GM19240 (cell line): ENCODE data around the gene ATP8A2.

Experiments
- DNase-seq: peaks from one replicate; pipeline ENCODE4 v3.0.0; 2011; ENCODE audit warnings: low spot score; ENCODE audit not compliant: insufficient read length

The ATP8A2 gene

DNA sequence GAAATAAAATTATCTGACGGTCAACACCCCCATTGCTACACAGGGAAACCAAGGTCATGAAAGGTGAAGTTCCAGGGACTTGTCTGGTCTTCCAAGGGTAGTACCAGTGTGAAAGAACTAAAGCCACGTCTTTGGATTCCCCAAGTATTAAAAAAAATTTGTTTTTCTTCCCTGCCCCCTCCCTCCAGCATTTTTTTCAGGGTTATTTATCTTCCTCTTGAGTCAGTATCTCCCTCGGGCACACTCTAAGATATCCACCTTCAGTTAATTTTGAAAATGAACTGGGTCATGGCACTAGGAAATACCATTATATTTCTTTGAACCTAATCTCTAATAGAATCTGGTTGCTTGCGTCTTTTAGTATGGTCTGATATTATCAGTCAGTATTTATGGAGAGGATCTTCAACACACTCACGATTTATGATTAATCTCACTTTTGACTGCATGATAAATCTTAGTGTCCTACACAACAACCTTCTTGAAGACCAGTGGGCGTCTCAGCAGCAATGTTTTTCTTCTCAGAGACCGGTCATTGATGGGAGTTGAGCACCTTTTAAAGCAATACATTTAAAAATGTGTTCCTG is 9.1 kb downstream of the ATP8A2 start:
- no peak for DNase-seq

DNA sequence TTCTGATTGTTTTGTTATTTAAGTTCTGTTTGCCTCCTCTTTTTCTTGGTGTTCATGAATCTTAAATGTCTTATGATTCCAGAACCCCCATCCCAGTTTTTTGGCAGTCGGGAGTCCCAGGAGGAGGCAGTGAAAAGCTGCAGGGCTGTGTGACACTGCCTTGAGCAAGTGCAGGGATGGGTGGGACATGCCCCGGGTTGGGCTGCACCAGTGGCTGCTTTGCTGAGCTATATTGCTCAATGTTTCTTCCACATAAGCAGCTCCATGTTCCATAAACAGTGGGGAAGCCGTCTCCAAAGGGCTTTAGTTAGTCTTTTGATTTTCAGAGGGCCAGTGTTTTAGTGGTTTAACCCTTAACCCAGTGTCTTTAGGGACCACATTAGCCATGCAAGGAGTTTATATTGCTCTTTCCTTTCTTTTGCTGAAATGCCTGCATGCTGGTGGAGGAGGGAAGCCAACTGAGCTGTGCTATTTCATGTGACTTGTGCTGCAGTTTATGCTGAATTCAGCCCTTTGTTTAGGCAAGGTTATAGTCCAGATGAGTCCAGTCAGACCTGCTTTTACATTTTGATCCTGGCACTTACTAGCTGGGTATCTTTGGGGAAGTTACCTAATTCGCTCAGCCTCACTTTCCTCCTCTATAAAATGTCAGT is 13.1 kb downstream of the ATP8A2 start:
- no peak for DNase-seq

DNA sequence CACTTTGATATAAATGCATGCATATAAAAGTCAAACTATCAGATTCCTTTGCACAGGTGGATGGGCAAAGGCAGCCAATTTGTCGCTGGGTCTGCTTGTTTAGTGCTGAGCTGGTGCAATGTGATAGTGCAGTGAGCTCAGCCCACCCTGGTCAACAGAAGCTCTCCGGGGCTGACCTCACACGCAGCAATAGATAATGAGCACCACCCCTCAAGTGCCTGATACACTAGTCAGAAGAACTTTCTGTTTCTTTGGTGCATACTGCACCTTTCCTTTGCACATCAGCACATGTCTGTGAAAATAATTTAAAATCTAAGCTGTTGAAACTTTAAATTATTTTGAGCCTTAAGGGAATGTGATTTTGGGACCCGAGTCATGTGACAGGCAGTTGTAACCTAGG is 20.2 kb downstream of the ATP8A2 start:
- DNase-seq, result no peak

DNA sequence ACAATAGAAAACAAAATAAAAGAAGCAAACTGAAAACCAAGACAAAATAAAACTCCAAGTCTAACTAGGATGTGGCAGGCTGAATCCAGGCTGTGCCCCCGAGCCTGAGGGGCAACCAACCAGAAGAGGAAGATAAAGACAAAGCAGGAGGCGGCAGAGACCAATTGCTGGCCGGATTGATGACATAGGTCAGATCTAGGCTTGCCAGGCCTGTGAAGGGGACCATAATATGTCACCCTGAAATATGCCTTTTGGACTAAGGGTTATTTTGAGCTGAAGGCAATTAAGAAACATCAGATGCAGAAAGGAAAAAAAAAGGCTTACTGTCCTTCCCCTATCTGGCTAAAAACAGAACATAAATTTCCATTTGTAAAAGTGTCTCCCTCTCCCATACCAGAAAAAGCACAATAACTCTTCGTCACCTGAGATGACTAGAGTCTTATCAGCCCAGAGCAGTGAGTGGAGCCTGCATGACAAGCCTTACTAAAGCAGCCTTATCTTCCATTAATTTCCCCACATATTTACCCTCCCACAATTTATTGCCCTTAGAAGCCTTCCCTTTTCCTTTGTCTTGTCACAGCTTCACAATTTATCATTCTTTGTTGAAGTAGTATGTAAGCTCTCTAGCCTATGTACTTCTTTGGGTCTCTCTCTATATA is 22.8 kb downstream of the ATP8A2 start:
- DNase-seq, result no peak

DNA sequence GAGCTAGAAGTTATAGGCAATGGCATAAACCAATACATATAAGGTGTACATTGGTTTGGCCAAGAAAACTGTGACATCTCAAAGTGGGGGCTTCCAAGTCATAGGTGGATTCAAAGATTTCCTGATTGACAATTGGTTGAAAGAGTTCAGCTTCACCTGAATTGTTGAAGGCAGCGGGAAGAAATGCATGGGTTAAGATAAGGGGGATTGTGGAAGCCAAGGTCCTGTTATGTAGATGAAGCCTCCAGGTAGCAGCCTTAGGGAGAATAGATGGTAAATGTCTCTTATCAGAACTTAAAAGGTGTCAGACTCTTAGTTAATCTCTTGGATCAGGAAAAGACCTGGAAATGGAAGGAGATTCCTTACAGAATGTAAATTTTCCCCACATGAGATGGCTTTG is 26.0 kb downstream of the ATP8A2 start:
- DNase-seq, result no peak

DNA sequence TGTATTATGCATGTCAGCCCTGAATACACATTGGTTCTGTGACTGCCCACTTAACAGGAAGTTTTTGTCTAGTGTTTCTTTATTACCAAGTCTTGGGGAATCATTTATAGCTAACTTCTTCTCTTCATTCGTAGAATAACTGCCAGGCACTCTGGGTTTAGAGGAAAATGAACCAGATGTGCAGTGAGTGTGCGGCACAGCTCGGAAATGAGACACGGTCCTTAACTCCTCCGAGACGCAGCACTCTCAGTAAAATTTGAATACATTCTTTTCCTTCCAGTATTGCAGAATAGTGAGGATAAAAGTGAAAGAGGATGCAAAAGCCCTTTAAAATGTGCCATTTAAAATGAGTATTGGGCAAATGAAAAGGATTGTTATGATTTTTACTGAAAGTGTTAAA is 29.2 kb downstream of the ATP8A2 start:
- no peak for DNase-seq

DNA sequence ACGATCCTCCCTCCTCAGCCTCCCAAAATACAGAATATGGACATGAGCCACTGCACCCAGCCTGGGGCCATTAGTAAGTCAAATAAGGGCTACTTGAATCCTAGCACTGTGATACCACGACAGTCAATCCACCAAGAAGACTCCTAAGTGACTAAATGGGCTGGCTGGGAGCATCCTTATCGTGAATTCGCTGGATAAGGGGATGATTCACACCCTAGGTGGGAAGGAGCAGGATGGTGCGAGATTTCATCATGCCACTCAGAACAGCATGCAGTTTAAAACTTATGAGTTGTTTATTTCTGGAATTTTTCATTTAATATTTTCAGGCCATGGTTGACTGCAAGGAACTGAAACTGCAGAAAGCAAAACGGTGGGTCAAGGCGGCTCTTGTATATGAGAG is 30.2 kb downstream of the ATP8A2 start:
- DNase-seq, result no peak

DNA sequence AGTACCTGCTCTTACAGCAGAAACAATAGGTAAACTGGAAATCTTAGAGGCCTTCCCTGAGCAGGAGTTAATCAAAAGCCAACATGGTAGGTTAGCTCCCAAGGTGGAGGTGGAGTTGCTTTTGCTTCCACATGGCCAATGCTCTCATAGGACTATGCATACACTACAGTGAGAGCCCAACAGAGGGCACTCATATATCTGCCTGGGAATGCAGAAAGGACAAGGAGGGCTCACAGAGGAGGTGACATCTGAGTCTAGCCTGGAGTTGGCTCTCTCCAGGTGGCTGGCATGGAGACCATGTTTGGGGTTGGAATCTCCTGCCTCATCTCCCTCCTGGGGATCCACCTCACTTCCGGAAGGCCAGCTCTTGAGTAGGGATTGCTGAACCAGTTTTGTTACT is 34.6 kb downstream of the ATP8A2 start:
- DNase-seq, result no peak

DNA sequence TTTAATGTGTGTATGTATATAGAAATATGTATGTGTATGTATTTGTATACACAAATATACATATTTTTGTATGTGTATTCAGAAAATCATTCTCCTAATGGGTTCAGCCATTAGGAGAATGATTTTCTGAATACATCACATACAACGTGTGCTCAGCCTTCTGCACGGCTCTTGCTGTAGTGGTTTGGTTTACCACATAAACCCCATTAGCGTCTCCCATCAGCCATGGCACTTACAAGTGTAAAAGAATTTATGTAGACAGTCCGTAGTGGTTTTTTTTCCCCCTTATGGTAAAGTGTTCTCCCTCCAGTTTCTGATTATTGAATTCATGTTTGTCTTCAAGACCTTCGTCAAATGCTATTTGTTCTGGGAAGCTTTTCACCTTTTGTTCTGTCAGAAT is 38.2 kb downstream of the ATP8A2 start:
- DNase-seq, result no peak

DNA sequence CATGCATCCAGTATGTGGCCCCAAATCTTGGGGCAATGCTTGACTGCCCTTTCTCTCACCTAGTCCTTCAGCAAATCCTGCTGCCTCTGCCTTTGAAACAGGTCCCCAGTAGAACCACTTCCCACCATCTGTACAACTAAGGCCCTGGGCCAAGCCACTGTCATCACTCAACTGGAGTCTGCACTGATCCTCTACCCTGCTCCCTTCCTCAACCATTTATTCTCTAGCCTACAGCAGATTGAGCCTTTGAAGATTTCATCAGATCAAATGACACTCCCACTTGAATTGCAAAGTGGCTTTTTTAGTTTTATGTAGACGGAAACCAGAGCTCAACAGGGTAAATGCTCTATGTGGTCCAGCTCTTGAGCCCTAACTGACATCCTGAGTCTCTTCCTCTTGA is 43.5 kb downstream of the ATP8A2 start:
- DNase-seq, result no peak

DNA sequence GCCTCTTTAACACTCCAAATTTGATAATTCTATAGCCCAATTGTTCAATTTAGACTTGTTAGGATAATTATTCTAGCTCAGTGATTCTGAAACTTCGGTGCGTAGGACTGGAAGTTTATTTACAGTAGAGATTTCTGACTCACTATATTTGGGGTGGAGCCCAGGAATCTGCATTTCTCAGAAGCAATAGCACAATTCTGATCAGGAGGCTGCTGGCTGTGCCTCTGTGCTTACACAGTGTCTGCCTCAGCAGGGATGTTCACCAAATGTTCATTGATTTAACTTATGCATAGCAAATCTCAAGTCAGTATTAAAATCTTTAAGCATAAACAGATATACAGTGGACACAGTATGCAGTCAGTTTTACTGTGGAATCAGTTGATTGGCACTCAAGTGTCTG is 45.8 kb downstream of the ATP8A2 start:
- no peak for DNase-seq

DNA sequence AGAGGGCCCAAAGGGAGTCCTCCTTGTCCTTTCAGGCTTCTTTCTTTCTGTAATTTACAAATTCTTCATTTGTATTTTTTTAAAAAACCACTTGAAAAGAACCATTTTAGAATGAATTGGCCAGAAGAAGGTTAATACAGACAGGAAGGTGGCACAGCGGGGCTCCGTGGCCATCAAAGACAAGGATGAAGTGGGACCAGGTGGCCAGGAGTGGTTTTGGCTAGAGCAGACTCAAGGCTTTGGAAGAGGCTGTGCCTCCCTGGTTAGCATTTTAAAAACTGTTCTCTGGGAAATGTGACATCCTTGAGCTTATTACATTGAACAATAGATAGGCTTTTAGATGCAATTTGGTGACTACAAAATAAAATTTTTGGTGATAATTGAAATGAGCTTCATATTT is 48.4 kb downstream of the ATP8A2 start:
- no peak for DNase-seq

DNA sequence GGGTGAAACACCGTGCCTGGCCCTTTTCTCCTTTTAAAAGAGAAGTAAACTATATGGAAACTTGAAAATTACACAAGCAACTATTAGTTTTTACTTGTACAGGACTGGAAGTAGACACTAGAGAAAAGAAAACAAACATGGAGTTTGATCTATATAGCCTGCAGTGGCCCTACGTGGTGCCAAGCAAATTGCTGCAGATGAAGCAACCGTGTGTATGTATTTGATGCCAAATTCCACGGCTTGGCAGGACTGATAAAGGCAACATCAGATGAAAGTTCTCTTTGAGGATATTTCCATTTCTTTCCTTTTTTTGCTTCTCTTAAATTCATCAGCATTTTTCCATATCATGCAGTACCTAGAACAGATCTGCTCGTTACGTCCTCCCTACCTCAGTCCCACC is 49.8 kb downstream of the ATP8A2 start:
- DNase-seq, result no peak

DNA sequence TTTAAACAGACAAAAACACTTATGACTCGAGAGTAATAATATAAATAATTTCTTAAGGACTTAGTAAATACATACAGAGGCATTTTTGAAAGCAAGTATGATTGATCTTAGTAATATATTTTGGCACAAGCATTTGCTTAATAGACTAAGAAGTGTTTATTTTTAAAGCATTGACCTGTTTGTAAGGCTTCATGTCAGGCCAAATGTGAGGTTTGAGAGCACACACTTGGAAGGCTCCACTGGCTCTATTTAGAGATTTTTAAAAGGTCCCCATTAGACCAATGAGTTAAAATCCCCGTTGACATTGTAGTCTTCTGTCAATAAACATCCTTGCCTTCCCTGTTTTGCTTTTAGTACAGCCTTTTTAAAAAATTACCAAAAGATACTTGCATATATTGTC is 50.4 kb downstream of the ATP8A2 start:
- no peak for DNase-seq

DNA sequence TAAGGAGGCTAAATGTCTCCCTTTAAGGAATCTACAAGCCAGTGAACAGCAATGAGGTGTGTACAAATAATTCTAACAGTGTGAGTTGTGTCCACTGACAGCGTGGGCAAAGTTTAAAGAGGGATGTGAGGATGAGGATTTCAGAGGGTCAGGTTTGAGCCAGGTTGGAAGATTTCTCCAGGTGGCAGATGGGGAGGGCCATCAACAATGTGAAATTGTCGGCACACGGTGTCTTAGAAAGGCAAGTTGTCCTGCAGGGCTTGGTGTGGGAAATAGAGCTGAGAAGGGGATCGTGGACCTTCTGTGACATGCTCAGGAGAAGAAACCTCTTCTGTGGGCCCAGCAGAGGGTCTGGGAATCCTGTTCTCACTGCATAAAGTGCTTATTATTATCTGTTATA is 52.1 kb downstream of the ATP8A2 start:
- no peak for DNase-seq

DNA sequence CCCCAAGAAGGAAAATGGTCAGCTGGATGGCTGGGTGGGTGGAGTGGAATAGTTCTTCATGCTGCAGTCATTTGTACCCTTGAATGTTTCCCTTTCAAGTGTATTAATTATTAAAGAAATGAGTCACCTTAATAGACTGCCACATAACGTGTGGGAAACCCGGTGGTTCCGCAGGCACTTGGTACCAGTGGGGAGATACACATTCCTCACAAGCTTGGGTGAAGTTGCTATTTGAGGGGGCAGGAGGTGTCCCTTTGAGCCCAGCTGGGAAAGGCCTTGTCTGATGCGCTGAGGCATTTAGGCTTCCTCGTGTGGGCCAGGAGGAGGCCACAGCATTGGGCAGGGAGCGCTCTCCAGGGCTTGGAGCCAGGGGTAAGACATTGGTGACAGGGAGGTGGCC is 57.7 kb downstream of the ATP8A2 start:
- DNase-seq, result no peak

DNA sequence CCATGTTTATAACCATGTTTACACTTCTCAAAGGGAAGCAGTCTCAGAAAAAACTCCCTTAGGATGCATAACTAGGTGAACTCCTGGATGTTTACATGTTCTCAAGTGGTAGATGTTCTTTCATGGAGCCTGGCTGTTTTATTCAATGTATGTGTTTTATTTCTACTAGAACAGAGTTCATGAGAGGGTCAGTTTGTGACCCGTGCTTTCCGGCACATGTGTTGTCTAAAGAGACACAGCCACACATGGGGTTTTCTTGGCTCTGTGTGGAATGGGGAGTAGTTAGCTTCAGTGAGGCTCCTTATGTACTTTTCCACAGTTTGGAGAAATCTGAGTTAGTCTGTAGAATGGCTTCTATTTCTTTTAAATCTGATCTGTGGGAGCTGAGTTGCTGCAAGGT is 60.9 kb downstream of the ATP8A2 start:
- no peak for DNase-seq

DNA sequence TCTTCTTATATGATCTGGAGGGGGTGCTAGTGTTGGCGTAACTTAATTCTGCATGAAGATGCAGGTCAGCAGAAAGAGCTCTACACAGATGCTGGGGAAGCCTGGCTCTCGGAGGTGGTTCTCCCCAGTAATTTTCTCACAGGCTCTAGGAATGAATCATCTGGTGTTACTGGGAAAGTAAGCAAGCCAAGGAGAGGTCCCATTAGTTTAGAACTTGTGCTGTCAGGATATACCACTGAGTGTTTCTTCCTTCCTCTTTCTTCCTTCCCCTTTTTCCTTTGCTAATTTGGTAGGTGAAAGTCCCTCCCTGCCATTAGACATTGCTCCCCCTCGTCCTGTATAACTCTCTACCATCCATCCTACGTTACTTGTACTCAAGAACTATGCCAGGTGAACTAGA is 68.3 kb downstream of the ATP8A2 start:
- DNase-seq, result no peak

DNA sequence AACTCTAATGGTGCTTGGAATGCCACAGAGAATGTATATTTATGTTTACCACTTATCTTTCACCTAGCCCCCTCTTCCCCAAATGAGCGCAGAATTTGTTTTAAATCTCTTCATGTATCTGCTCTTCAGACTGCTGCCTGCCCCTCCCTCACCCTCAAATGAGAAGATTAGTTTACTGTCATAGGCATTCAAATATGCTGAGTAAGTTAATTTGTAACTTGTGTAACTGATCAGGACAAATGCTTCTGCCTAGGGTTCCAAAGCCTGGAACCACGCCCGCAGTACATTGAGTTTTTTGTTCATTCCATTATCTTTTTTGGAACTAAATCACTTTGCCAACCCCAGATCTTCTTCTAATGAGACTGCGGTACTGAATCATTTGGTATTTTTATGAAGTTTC is 74.5 kb downstream of the ATP8A2 start:
- DNase-seq, result no peak

DNA sequence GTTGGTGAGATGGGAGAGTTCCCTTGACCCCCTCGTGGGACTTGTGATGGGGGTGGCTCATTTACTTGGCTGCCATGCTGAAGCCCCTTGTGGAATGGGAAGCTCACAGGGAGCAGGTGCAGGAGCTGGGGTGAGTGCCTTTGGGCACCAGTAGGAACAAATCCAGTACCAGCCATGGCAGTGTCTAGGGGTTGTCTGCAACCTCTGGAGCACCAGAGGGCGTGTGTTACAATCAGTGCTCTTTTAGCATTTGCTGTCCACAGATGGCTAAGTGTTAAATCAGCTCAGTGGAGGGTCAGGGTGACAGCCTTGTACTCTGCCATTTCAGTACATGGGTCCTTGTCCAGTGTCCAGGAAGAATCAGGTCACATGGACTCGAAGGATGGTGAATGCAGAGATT is 75.6 kb downstream of the ATP8A2 start:
- DNase-seq, result no peak

DNA sequence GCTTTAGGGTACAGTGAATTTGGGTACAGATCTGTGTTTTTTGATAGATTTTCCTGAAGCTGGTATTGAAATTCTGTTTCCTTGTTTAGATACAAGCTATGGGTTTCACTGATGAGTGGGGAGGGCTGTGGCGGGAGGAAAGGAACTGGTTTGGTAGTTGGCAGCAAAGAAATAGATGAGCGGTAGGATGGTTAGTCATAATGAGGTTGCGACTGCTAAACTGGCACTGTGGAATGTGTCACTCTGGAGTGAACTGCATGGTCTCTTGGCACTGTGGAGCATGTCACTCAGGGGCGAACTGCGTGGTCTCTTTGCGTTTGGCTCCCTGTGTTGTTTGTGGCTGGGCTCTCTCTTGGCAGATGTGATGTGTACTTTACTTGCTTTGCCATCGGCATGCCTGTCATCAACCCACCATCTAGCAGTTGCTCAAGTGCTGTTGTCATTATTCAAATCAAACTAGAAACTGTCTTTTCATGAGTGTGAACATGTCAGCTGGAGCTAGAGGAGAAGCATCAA is 82.1 kb downstream of the ATP8A2 start:
- no peak for DNase-seq

DNA sequence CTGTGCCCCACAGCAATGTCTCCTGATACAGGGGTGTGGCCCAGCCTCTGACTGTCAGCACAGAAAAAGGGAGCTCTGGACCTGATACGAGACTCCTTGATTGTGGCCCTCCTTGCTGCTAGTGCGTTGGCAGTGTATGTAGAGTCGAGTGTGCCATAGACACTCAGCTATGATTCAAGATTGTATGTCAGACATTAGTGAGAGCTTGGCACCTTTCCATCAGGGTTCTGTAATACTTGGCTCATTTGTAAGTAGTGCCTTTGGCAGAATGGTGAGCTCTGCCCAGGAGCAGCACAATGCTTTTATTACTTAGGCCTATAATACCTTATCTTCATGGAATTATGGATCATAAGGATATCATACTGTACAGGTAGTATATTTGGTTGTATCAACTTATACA is 83.4 kb downstream of the ATP8A2 start:
- no peak for DNase-seq

DNA sequence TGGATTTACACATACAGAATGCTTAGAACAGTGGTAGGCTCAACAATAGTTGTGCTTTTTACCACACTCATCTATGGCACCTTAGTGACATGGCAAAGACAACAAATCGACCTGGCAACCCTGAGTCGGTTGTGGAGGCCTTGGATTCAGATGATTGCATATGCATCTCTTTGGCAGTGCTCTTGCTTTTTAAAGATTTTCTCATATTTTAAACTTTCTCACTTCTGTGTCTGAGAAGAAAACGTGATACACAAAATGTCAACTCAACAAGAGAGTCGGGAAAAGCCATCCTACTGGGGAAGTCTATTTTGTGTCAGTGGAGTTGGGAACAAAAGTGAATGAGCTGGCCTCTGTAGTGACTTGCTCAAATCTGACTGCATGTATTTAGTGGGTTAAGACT is 85.8 kb downstream of the ATP8A2 start:
- DNase-seq, result no peak
